ENCODE results near the gene AURKB.

The AURKB gene

GRCh38 chr17:8160741-8161221, 49.6 kb downstream of the AURKB start:
- DNase-seq: no peak

DNA sequence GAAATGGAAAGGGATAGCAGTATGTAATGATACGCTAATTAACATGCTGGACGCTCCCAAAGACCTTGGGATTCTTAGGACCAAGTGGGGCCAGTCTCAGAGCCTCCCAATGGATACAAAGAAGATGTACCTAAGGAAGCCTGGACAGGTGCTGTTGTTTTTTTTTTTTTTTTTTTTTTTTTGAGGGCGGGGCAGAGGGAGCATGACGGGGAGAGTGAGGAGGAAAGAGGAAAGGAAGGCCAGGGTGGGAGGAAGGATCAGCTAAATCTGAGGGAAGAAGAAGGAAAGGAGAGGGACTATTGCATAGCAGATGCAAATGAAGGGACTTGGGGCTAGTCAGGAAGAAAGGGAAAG, 50.2 kb downstream of the AURKB start:
- DNase-seq: no peak

- no peak for DNase-seq
Measured at GRCh38 chr17:8159459-8160223, 50.7 kb downstream of the AURKB start.

- DNase-seq: no peak
Measured at GRCh38 chr17:8159032-8159400, 51.4 kb downstream of the AURKB start.

- DNase-seq: no peak
Measured at GRCh38 chr17:8158267-8159031, 51.9 kb downstream of the AURKB start.

DNA sequence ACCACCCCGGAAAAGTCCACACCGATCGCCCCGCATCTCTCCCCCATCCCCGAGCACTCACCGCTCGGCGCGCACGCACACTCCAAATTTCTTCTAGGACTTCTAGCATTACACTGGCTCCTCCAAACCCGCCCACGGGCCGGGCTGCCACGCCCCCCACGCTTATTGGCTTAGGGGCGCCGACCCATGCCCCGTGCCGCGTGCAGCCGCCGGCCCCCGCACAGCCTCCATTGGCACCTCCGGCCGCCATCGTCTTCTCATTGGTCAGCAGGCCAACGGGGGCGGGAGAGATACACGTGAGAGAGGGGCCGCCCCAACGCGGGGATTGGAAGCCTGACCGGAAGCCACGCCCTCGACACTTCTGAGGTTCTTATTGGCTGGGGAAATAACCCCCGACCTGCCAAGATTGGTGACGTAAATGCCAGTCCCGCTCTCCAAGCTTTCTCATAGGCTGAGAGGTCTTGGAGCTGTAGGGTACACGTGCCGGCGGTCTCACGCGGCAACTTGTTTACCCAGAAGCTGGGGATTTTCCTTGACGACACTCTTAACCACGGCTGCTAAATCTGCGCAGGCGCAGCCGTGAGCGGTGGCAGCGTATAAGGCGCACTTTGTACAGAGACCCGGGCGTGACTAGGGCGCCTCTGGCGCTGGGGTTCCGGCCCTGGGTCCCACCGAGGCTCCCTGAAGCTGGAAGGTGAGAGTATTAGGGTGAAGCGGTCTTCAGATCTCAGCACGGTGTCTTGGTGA, 54.0 kb downstream of the AURKB start:
- DNase-seq: peak; percentile 75

GRCh38 chr17:8155996-8156245, 54.5 kb downstream of the AURKB start:
- no peak for DNase-seq

GRCh38 chr17:8155231-8155995, 55.0 kb downstream of the AURKB start:
- DNase-seq: no peak

Measured in NCI-H524 treated with DMSO at 0.1 percent for 48 hours (cell line).